ENCODE data around the gene HNRNPL.

HNRNPL gene

GRCh38 chr19:38796154-38796553 is 53.6 kb downstream of the HNRNPL start:
- Histone ChIP-seq H3K36me3 (replicated peaks in 1 of 2; ENCODE audit: control insufficient read depth in 2 of 2, insufficient read depth in 2 of 2, low read length in 2 of 2) (no peaks in the 10 kb centered on the region), H2BK15ac (ENCODE audit: low read length) (no peak overlapping the region), H3K4me3 (ENCODE audit: low read length in 2 of 2) (no peak overlapping the region), H2BK5ac (ENCODE audit: low read length) (no peak overlapping the region), H3K9me3 (replicated peaks in 1 of 2; ENCODE audit: control insufficient read depth in 2 of 2, insufficient read depth in 1 of 2, low read depth in 1 of 2, low read length in 2 of 2) (peaks cover 0 to 2% of the 10 kb centered on the region in 2 donors), H3K79me1 (ENCODE audit: low read depth, low read length) (no peaks in the 10 kb centered on the region), H3K18ac (ENCODE audit: low read length) (no peak overlapping the region), H3K27me3 (ENCODE audit: control insufficient read depth in 3 of 3, insufficient read depth in 3 of 3, low read depth in 1 of 3, low read length in 3 of 3) (peaks cover 0 to 1% (median 0%) of the 10 kb centered on the region in 3 experiments), H3K4me1 (ENCODE audit: control insufficient read depth in 2 of 2, insufficient read depth in 1 of 2, low read depth in 1 of 2, low read length in 2 of 2) (no peaks in the 10 kb centered on the region), H2AFZ (ENCODE audit: low read length) (no peak overlapping the region), H3K23ac (ENCODE audit: low read depth, low read length, poor library complexity) (no peak overlapping the region), H4K8ac (ENCODE audit: low read depth, low read length) (no peak overlapping the region), H4K91ac (ENCODE audit: low read depth, low read length, poor library complexity) (no peak overlapping the region), H3K14ac (ENCODE audit: low read length) (no peak overlapping the region), H3K27ac (replicated peaks; ENCODE audit: low read length) (no peak overlapping the region), H2BK120ac (ENCODE audit: low read depth, low read length) (no peak overlapping the region), H3K4me2 (ENCODE audit: insufficient read depth, low read length, poor library complexity, severe bottlenecking) (no peak overlapping the region), H2AK5ac (ENCODE audit: low read depth, low read length) (no peak overlapping the region), H2BK12ac (ENCODE audit: low read length) (no peak overlapping the region), H3K9ac (ENCODE audit: low read depth, low read length, poor library complexity) (no peak overlapping the region), H3K4ac (ENCODE audit: low read length) (no peak overlapping the region)
- DNase-seq (ENCODE audit: low spot score): no peak
- no CpG with 5 or more reads among the region's 2 CpGs for WGBS, 2 donors (ENCODE audit: extremely low coverage in 2 of 2, insufficient read length in 2 of 2, insufficient replicate concordance in 1 of 2)

- Histone ChIP-seq H3K4ac (ENCODE audit: low read length) (no peak overlapping the region), H3K18ac (ENCODE audit: low read length) (no peak overlapping the region), H2AK5ac (ENCODE audit: low read depth, low read length) (no peak overlapping the region), H2BK12ac (ENCODE audit: low read length) (no peak overlapping the region), H2BK5ac (ENCODE audit: low read length) (no peak overlapping the region), H4K8ac (ENCODE audit: low read depth, low read length) (no peak overlapping the region), H3K9me3 (replicated peaks in 1 of 2; ENCODE audit: control insufficient read depth in 2 of 2, insufficient read depth in 1 of 2, low read depth in 1 of 2, low read length in 2 of 2) (no peaks in the 10 kb centered on the region), H2BK15ac (ENCODE audit: low read length) (no peak overlapping the region), H2BK120ac (ENCODE audit: low read depth, low read length) (no peak overlapping the region), H3K14ac (ENCODE audit: low read length) (no peak overlapping the region), H3K27ac (replicated peaks; ENCODE audit: low read length) (no peak overlapping the region), H3K4me1 (ENCODE audit: control insufficient read depth in 2 of 2, insufficient read depth in 1 of 2, low read depth in 1 of 2, low read length in 2 of 2) (no peaks in the 10 kb centered on the region), H3K4me3 (ENCODE audit: low read length in 2 of 2) (no peak overlapping the region), H3K23ac (ENCODE audit: low read depth, low read length, poor library complexity) (no peak overlapping the region), H4K91ac (ENCODE audit: low read depth, low read length, poor library complexity) (no peak overlapping the region), H3K4me2 (ENCODE audit: insufficient read depth, low read length, poor library complexity, severe bottlenecking) (no peak overlapping the region), H3K9ac (ENCODE audit: low read depth, low read length, poor library complexity) (no peak overlapping the region), H3K36me3 (replicated peaks in 1 of 2; ENCODE audit: control insufficient read depth in 2 of 2, insufficient read depth in 2 of 2, low read length in 2 of 2) (no peaks in the 10 kb centered on the region), H2AFZ (ENCODE audit: low read length) (no peak overlapping the region), H3K27me3 (ENCODE audit: control insufficient read depth in 3 of 3, insufficient read depth in 3 of 3, low read depth in 1 of 3, low read length in 3 of 3) (peaks cover 0 to 1% (median 0%) of the 10 kb centered on the region in 3 experiments), H3K79me1 (ENCODE audit: low read depth, low read length) (no peaks in the 10 kb centered on the region)
- no CpG with 5 or more reads among the region's 4 CpGs for WGBS, 2 donors (ENCODE audit: extremely low coverage in 2 of 2, insufficient read length in 2 of 2, insufficient replicate concordance in 1 of 2)
- DNase-seq (ENCODE audit: low spot score): no peak
Measured at GRCh38 chr19:38795549-38795948, 54.2 kb downstream of the HNRNPL start.

GRCh38 chr19:38793671-38794070 is 56.1 kb downstream of the HNRNPL start:
- no peak overlapping the region for H2BK15ac ChIP-seq (ENCODE audit: low read length)

GRCh38 chr19:38793177-38793576 is 56.6 kb downstream of the HNRNPL start:
- Histone ChIP-seq H3K9ac (ENCODE audit: low read depth, low read length, poor library complexity) (no peak overlapping the region), H2BK5ac (ENCODE audit: low read length) (no peak overlapping the region), H3K36me3 (replicated peaks in 1 of 2; ENCODE audit: control insufficient read depth in 2 of 2, insufficient read depth in 2 of 2, low read length in 2 of 2) (no peaks in the 10 kb centered on the region), H3K27ac (replicated peaks; ENCODE audit: low read length) (no peak overlapping the region), H2BK120ac (ENCODE audit: low read depth, low read length) (no peak overlapping the region), H3K9me3 (replicated peaks in 1 of 2; ENCODE audit: control insufficient read depth in 2 of 2, insufficient read depth in 1 of 2, low read depth in 1 of 2, low read length in 2 of 2) (no peaks in the 10 kb centered on the region), H3K79me1 (ENCODE audit: low read depth, low read length) (no peaks in the 10 kb centered on the region), H2BK12ac (ENCODE audit: low read length) (no peak overlapping the region), H3K27me3 (ENCODE audit: control insufficient read depth in 3 of 3, insufficient read depth in 3 of 3, low read depth in 1 of 3, low read length in 3 of 3) (peaks cover 0 to 1% (median 0%) of the 10 kb centered on the region in 3 experiments), H3K14ac (ENCODE audit: low read length) (no peak overlapping the region), H2BK15ac (ENCODE audit: low read length) (no peak overlapping the region), H3K4me1 (ENCODE audit: control insufficient read depth in 2 of 2, insufficient read depth in 1 of 2, low read depth in 1 of 2, low read length in 2 of 2) (no peaks in the 10 kb centered on the region), H2AK5ac (ENCODE audit: low read depth, low read length) (no peak overlapping the region), H3K4me3 (ENCODE audit: low read length in 2 of 2) (no peak overlapping the region), H4K91ac (ENCODE audit: low read depth, low read length, poor library complexity) (no peak overlapping the region), H4K8ac (ENCODE audit: low read depth, low read length) (no peak overlapping the region), H3K4ac (ENCODE audit: low read length) (no peak overlapping the region), H2AFZ (ENCODE audit: low read length) (no peak overlapping the region), H3K18ac (ENCODE audit: low read length) (no peak overlapping the region), H3K4me2 (ENCODE audit: insufficient read depth, low read length, poor library complexity, severe bottlenecking) (no peak overlapping the region), H3K23ac (ENCODE audit: low read depth, low read length, poor library complexity) (no peak overlapping the region)
- DNase-seq (ENCODE audit: low spot score): no peak
- WGBS, 2 donors (ENCODE audit: extremely low coverage in 2 of 2, insufficient read length in 2 of 2, insufficient replicate concordance in 1 of 2): no CpG with 5 or more reads among the region's 8 CpGs

More at GRCh38 chr19:38793671-38794070, 56.1 kb downstream of the HNRNPL start:
- no CpG with 5 or more reads among the region's 5 CpGs for WGBS, 2 donors (ENCODE audit: extremely low coverage in 2 of 2, insufficient read length in 2 of 2, insufficient replicate concordance in 1 of 2)
- Histone ChIP-seq H2BK5ac (ENCODE audit: low read length) (no peak overlapping the region), H2BK12ac (ENCODE audit: low read length) (no peak overlapping the region), H4K91ac (ENCODE audit: low read depth, low read length, poor library complexity) (no peak overlapping the region), H3K4me3 (ENCODE audit: low read length in 2 of 2) (no peak overlapping the region), H3K18ac (ENCODE audit: low read length) (no peak overlapping the region), H2AK5ac (ENCODE audit: low read depth, low read length) (no peak overlapping the region), H3K23ac (ENCODE audit: low read depth, low read length, poor library complexity) (no peak overlapping the region), H3K4me2 (ENCODE audit: insufficient read depth, low read length, poor library complexity, severe bottlenecking) (no peak overlapping the region), H4K8ac (ENCODE audit: low read depth, low read length) (no peak overlapping the region), H3K9me3 (replicated peaks in 1 of 2; ENCODE audit: control insufficient read depth in 2 of 2, insufficient read depth in 1 of 2, low read depth in 1 of 2, low read length in 2 of 2) (no peaks in the 10 kb centered on the region), H3K27ac (replicated peaks; ENCODE audit: low read length) (no peak overlapping the region), H3K9ac (ENCODE audit: low read depth, low read length, poor library complexity) (no peak overlapping the region), H3K79me1 (ENCODE audit: low read depth, low read length) (no peaks in the 10 kb centered on the region), H3K4me1 (ENCODE audit: control insufficient read depth in 2 of 2, insufficient read depth in 1 of 2, low read depth in 1 of 2, low read length in 2 of 2) (no peaks in the 10 kb centered on the region), H2AFZ (ENCODE audit: low read length) (no peak overlapping the region), H3K27me3 (ENCODE audit: control insufficient read depth in 3 of 3, insufficient read depth in 3 of 3, low read depth in 1 of 3, low read length in 3 of 3) (peaks cover 0 to 1% (median 0%) of the 10 kb centered on the region in 3 experiments), H2BK120ac (ENCODE audit: low read depth, low read length) (no peak overlapping the region), H3K4ac (ENCODE audit: low read length) (no peak overlapping the region), H3K14ac (ENCODE audit: low read length) (no peak overlapping the region), H3K36me3 (replicated peaks in 1 of 2; ENCODE audit: control insufficient read depth in 2 of 2, insufficient read depth in 2 of 2, low read length in 2 of 2) (no peaks in the 10 kb centered on the region)
- DNase-seq (ENCODE audit: low spot score): no peak

Data from neuronal stem cell (in vitro differentiated cells).